ENCODE measurements around the gene C16orf96. TPM values are rescaled to one million over a fixed set of nuclear protein-coding genes. Genes with fewer than 3 reads are reported as not detected.

C16orf96 gene
- polyA plus RNA-seq, 2 of the 4 experiments (the other 2 are of a cell fraction), result 0.01 to 0.03 TPM

- no peak overlapping the region for H3K4me3 ChIP-seq
- ChIA-PET POLR2A (interaction anchor here (1.3 kb wide), 1 partner anchor 9 kb away, joined by 4 read pairs; the partner anchor contains the start of gene CDIP1), CTCF (interaction anchor here (0.6 to 20.0 kb wide), 32 partner anchors 9 to 383 kb away, joined by 3 to 301 read pairs (median 4); partner anchors contain the start of genes CDIP1, HMOX2, MGRN1 and NMRAL1)
- ATAC-seq (no peak), FAIRE-seq (no peak), DNase-seq (ENCODE audit: low read depth in 1 of 2, low spot score in 1 of 2) (no peak)
- no peaks in the 10 kb centered on the region for H3K4me1 ChIP-seq
- H3K27ac ChIP-seq, result no peak overlapping the region
- H3K4me2 ChIP-seq, result no peak overlapping the region
- H3K9me3 ChIP-seq, result no peaks in the 10 kb centered on the region
- 63% methylated on average over 13 of the region's 13 CpGs for WGBS (ENCODE audit: missing lambda C conversion rate)
- TF ChIP-seq EP300 (IDR thresholded peaks at IDR 0.05) (no peak), ZC3H11A (IDR thresholded peaks at IDR 0.05) (no peak), CHD4 (IDR thresholded peaks at IDR 0.05; ENCODE audit: borderline replicate concordance) (no peak)
Observed at GRCh38 chr16:4548124-4548523, 8.0 kb upstream of the C16orf96 start.

GRCh38 chr16:4550591-4550990, 5.5 kb upstream of the C16orf96 start:
- ChIA-PET CTCF (interaction anchor here (0.6 to 20.0 kb wide), 14 partner anchors 11 to 277 kb away, joined by 3 to 301 read pairs (median 6); partner anchors contain the start of gene CDIP1), POLR2A (no interaction called here)
- no peak overlapping the region for H3K27ac ChIP-seq
- no peak overlapping the region for H3K4me2 ChIP-seq
- no peaks in the 10 kb centered on the region for H3K4me1 ChIP-seq
- FAIRE-seq, result no peak
- no peak overlapping the region for H3K4me3 ChIP-seq
- TF ChIP-seq HDAC2 (IDR thresholded peaks at IDR 0.05), result no peak
- no peak for TF ChIP-seq MAFK (IDR thresholded peaks at IDR 0.05; ENCODE audit: partially characterized antibody)
- TF ChIP-seq BCL3 (IDR thresholded peaks at IDR 0.05), result no peak
- no peak for TF ChIP-seq CBX2 (IDR thresholded peaks at IDR 0.05; ENCODE audit: borderline replicate concordance, low read depth)
- TF ChIP-seq E2F6 (IDR thresholded peaks at IDR 0.05; ENCODE audit: borderline replicate concordance, low read depth), result no peak
- TF ChIP-seq NPAS2 (CRISPR knock-in tag; IDR thresholded peaks at IDR 0.05; ENCODE audit: borderline replicate concordance), result no peak
- TF ChIP-seq SREBF2 (IDR thresholded peaks at IDR 0.05), result no peak
- TF ChIP-seq ZSCAN20 (CRISPR knock-in tag; IDR thresholded peaks at IDR 0.05), result no peak
- TF ChIP-seq MYC (IDR thresholded peaks at IDR 0.05; ENCODE audit: borderline replicate concordance, low read length), result no peak
- no peak for TF ChIP-seq RAD21 (conservative IDR thresholded peaks at IDR 0.05 in 1 of 2, IDR thresholded peaks at IDR 0.05 in 1 of 2)
- no peak for TF ChIP-seq HES2 (IDR thresholded peaks at IDR 0.05)
- TF ChIP-seq FOSB (CRISPR knock-in tag; IDR thresholded peaks at IDR 0.05), result no peak
- ATAC-seq, result 0 out of 6 replicates have a peak, but pooled peaks of 1 of the 2 experiments have one; percentile 15
- DNase-seq (ENCODE audit: low read depth in 1 of 2, low spot score in 1 of 2), result no peak
- no peaks in the 10 kb centered on the region for H3K9me3 ChIP-seq
- 32% methylated on average over 4 of the region's 4 CpGs for WGBS (ENCODE audit: missing lambda C conversion rate)

GRCh38 chr16:4552541-4552940, 3.6 kb upstream of the C16orf96 start:
- H3K4me3 ChIP-seq, result no peak overlapping the region
- DNase-seq (ENCODE audit: low read depth in 1 of 2, low spot score in 1 of 2) (no peak), ATAC-seq (no peak), FAIRE-seq (no peak)
- ChIA-PET POLR2A (no interaction called here), CTCF (interaction anchor here (1.9 to 20.0 kb wide), 3 partner anchors 10 to 40 kb away, joined by 11 to 301 read pairs (median 18); no protein-coding TSS in a partner anchor)
- 68% methylated on average over 3 of the region's 3 CpGs for WGBS (ENCODE audit: missing lambda C conversion rate)
- TF ChIP-seq HOXB5 (CRISPR knock-in tag; IDR thresholded peaks at IDR 0.05) (no peak), MYC (IDR thresholded peaks at IDR 0.05; ENCODE audit: borderline replicate concordance, low read length) (no peak), HES2 (IDR thresholded peaks at IDR 0.05) (no peak), CEBPB (IDR thresholded peaks at IDR 0.05) (no peak), EP300 (IDR thresholded peaks at IDR 0.05) (no peak), FOSB (CRISPR knock-in tag; IDR thresholded peaks at IDR 0.05) (no peak)
- H3K4me1 ChIP-seq, result no peaks in the 10 kb centered on the region
- H3K9me3 ChIP-seq, result no peaks in the 10 kb centered on the region
- no peak overlapping the region for H3K27ac ChIP-seq
- no peak overlapping the region for H3K4me2 ChIP-seq

GRCh38 chr16:4556580-4556979, 440 bp downstream of the C16orf96 start:
- no peak overlapping the region for H3K27ac ChIP-seq
- H3K4me2 ChIP-seq, result no peak overlapping the region
- 55% methylated on average over 11 of the region's 14 CpGs for WGBS (ENCODE audit: missing lambda C conversion rate)
- ATAC-seq, result peak in 1 of 2 experiments; percentile 41; a peak in 2 of 6 replicates
- no peak for FAIRE-seq
- no peak overlapping the region for H3K4me3 ChIP-seq
- DNase-seq (ENCODE audit: low read depth in 1 of 2, low spot score in 1 of 2), result no peak
- ChIA-PET POLR2A (no interaction called here), CTCF (interaction anchor here (0.9 to 1.5 kb wide), 5 partner anchors 9 to 399 kb away, joined by 3 to 4 read pairs (median 3); partner anchors contain the start of gene HMOX2)
- TF ChIP-seq FOSL2 (IDR thresholded peaks at IDR 0.05) (no peak), FOSL2 (CRISPR knock-in tag; IDR thresholded peaks at IDR 0.05) (no peak), NPAS2 (CRISPR knock-in tag; IDR thresholded peaks at IDR 0.05; ENCODE audit: borderline replicate concordance) (no peak), SMC3 (IDR thresholded peaks at IDR 0.05) (no peak), FOXS1 (CRISPR knock-in tag; IDR thresholded peaks at IDR 0.05) (no peak), MAZ (IDR thresholded peaks at IDR 0.05; ENCODE audit: borderline replicate concordance, low read depth, low read length) (no peak), EHMT2 (IDR thresholded peaks at IDR 0.05; ENCODE audit: low read depth) (no peak), ATOH8 (CRISPR knock-in tag; IDR thresholded peaks at IDR 0.05; ENCODE audit: low read depth) (no peak), ZSCAN20 (CRISPR knock-in tag; IDR thresholded peaks at IDR 0.05) (no peak), EP300 (IDR thresholded peaks at IDR 0.05) (no peak), ZNF302 (CRISPR knock-in tag; IDR thresholded peaks at IDR 0.05) (no peak), HOXB5 (CRISPR knock-in tag; IDR thresholded peaks at IDR 0.05) (no peak), RFX5 (IDR thresholded peaks at IDR 0.05) (no peak), HEYL (CRISPR knock-in tag; IDR thresholded peaks at IDR 0.05) (no peak)
- no peaks in the 10 kb centered on the region for H3K4me1 ChIP-seq
- no peaks in the 10 kb centered on the region for H3K9me3 ChIP-seq

Measured in A549 (cell line).